GM23248 (cell line): ENCODE data around the gene BRD8.

Experiments
- EZH2 ChIP-seq: fragments of 200-600 bp; sonication (generic); IDR thresholded peaks from 2 replicates; pipeline ENCODE4 v1.6.1; 2018; ENCODE audit warnings: antibody characterized with exemption, mild to moderate bottlenecking; ENCODE audit not compliant: insufficient read depth, poor library complexity, severe bottlenecking
- EZH2phosphoT487 ChIP-seq: fragments of 200-600 bp; sonication (generic); IDR thresholded peaks from 2 replicates; pipeline ENCODE4 v1.6.1; 2018; ENCODE audit warnings: antibody characterized with exemption, moderate library complexity, mild to moderate bottlenecking, low read depth; ENCODE audit not compliant: insufficient read depth

DNA sequence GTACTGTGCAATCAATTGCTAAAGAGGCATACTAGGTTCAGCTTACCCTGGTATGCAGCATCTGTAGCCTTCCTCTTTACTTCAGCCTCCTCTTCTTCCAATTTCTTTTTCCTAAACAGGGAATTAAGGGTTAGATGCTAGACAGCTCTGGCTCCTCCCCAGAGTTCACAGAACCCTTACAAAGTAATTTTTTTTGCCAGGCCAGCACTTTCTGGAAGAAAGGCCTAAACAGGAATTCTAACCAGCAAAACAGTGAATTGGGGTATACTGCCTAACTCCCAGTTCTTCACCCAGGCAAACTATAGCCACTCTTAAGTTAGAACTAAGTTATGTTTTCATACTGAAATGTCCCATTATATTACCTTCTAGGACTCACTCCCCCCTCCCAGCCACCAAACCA is 8.1 kb downstream of the BRD8 start:
- TF ChIP-seq EZH2 (no peak), EZH2phosphoT487 (no peak)
